Measurements from ENCODE around the gene IL4.

The IL4 gene

GRCh38 chr5:132658381-132659302 lies 15.1 kb upstream of the IL4 start:
- no peak for DNase-seq

DNA sequence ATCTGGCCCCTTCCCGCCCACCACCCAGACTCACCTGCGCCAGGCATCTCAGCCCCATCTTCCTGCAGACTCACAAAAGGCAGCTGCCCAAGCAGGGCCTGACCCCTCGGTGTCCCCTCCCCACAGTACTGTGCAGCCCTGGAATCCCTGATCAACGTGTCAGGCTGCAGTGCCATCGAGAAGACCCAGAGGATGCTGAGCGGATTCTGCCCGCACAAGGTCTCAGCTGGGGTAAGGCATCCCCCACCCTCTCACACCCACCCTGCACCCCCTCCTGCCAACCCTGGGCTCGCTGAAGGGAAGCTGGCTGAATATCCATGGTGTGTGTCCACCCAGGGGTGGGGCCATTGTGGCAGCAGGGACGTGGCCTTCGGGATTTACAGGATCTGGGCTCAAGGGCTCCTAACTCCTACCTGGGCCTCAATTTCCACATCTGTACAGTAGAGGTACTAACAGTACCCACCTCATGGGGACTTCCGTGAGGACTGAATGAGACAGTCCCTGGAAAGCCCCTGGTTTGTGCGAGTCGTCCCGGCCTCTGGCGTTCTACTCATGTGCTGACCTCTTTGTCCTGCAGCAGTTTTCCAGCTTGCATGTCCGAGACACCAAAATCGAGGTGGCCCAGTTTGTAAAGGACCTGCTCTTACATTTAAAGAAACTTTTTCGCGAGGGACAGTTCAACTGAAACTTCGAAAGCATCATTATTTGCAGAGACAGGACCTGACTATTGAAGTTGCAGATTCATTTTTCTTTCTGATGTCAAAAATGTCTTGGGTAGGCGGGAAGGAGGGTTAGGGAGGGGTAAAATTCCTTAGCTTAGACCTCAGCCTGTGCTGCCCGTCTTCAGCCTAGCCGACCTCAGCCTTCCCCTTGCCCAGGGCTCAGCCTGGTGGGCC lies 13.9 kb upstream of the IL4 start:
- DNase-seq: no peak

DNA sequence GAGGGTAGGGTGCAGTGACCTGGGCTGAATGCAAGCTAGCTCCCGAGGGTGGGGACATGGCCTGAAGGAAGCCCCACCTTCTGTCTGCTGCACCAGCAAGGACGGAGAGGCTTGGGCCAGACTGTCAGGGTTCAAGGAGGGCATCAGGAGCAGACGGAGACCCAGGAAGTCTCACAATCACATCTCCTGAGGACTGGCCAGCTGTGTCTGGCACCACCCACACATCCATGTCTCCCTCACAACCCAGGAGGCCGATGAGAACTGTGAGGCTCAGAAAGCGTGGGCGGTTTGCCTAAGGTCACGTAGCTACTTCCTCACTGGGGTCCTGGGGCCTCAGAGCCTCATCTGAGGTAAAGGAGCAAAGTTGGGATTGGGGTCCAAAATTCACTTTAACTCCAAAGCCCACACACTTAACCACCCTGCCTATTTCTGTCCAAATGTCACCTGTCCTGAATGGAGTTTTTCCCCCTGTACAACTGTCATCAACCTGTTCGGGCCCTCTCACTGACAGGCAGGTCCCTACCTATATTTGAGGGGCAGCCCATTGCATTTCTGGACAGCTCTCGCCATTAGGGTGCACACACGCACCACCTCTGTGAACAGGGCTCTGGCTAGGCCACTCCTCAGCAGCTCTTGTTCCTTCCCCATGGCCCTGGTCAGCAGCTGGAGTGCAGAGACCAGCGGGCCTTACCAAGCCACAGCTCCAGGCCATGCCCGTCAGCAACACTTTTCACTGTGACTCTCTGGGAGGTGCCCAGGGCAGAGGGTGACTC lies 12.4 kb upstream of the IL4 start:
- no peak for DNase-seq

- no peak for DNase-seq
Measured at GRCh38 chr5:132662004-132662401, 11.8 kb upstream of the IL4 start.

DNA sequence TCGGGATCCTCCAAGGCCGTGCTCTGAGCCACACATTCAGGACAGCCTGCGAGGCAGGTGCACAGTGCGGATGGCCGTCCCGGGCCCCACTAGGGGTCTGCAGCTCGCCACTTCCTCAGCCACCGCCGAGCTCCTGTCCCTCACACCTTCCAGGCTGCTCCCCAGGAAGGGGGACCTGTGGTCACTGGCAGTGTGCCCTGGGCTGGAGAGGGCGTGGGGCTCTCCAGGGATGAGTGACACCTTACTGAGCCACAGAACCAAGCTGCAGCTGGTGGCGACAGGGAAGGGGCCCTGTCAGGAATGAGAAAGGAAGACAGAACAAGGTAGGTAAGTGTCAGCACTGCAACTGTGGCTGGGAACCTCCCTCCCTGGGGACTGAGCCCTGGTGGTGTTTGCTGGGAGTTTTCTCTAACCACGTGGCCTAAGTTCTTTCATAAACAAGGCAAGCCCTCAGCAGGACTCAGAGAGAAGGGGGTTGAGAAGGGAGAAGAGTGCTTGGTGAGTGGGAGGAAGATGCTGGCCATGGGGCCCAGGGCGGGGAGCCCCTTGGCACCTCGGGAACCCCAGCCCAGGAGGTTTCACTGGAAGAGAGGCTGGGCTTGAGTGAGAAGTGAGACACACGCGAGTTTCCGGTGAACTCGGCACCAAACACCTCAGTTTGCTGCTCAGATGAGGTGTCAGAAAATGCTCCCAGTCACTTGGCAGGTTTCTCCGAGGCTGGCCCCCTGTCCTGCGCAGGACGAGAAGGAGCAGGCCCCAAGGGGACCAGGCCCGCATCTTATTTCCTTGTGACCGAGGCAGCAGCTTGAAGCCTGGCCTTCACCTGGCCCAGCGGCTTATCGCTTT lies 10.6 kb upstream of the IL4 start:
- no peak for DNase-seq

DNA sequence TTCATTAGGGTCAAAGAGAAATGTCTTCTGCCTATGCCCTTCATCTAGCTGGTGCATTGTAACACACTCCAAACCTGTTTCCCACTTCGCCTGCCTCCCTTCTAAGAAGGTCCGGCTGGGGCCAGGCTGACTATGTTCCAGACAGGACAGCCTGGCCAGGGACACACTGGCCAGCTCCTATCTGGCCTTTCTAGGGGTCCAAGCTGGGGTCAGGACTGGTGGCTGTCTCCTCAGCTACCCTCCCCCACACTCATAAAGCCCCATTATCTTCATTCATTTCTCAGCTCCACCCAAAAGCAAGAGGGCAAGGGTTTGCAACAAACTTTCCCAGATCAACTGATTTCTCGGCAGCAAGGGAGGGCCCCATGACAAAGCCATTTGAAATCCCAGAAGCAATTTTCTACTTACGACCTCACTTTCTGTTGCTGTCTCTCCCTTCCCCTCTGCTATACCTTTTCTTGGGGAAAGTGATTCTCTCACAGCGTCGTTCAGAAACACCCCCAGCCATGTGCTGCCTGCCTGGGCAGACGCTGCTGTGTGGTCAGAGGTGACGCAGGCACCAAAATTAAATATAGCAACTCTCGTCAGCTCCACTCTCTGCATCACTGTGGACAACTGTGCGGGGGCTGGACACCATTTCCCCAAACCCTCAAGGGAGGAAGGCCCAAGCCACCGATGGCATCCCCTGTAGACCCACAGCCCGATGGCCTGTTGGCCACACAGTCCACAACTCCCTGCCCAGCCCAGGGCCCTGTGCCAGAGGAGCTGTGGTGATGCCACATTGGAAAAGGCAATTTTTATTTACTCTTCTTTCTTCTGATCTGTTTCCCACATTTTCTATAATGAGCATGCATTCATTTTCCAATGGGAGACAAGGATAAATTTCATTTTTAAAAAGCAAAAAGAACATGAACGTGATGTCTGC lies 9.8 kb upstream of the IL4 start:
- no peak for DNase-seq

DNA sequence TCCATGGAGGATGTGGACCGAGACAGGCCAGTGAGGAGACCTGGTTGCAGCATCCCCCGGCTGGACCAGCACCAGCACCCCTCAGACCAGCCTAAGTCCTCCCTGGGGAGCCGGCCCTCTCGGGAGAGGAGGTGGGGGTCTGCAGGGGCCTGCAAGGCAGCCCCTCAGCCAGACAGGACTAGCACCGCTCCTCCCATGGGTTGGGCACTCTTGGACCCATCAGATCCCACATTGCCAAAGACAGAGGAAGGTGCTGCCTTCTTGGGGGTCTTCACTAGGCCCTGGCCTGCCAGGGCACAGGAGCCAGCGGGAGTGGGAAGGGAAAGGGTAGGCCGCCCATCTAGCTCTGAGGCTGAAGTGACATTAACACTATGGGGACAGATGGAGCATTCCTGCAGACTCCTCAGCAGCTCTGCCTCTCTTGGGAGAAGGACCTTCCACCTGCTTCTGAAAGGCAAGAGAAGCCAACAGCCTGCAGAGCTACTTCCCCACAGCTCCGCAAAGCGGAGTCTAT lies 9.0 kb upstream of the IL4 start:
- no peak for DNase-seq

DNA sequence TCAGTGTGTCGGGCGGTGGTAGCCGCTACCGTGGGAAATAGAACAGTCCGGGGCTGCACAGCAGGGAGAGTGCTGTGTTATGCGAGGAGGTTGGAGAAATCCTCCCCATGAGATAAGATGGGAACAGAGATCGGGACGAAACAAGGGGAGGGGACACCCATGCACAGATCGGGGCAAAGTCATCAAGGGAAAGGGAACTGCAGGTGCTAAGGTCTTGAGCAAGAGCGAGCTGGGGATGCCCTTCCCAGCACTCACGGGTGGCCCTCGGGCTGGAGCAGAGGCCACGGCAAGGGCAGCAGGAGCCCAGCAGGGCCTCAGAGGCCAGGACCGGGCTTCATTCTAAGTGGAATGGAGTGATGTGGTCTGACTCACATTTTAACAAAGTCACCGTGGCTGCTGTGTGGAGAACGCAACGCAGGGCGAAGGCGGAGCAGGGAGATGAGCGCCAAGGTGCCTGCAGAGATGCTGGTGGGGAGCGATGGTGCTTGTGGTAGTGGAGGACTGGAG lies 8.2 kb upstream of the IL4 start:
- no peak for DNase-seq

GRCh38 chr5:132666310-132667123 lies 7.3 kb upstream of the IL4 start:
- DNase-seq: no peak

DNA sequence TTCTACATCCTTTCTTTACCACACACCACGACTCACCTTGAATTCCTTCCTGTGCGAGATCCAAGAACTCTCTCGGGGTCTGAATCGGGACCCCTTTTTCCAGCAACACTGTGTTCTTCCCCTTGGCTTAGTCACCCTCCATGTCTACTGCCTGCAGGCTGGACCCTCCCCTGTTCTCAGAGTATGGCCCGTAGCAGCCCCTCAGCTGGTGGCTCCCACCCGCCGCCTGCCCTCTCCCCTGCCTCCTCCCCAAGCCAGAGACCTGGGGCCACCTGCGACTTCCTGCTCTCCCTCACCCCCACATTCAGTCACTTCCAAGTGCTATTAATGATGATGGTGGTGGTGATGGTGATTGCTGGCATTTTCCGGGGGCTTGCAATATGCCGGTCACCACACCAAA lies 6.5 kb upstream of the IL4 start:
- no peak for DNase-seq

DNA sequence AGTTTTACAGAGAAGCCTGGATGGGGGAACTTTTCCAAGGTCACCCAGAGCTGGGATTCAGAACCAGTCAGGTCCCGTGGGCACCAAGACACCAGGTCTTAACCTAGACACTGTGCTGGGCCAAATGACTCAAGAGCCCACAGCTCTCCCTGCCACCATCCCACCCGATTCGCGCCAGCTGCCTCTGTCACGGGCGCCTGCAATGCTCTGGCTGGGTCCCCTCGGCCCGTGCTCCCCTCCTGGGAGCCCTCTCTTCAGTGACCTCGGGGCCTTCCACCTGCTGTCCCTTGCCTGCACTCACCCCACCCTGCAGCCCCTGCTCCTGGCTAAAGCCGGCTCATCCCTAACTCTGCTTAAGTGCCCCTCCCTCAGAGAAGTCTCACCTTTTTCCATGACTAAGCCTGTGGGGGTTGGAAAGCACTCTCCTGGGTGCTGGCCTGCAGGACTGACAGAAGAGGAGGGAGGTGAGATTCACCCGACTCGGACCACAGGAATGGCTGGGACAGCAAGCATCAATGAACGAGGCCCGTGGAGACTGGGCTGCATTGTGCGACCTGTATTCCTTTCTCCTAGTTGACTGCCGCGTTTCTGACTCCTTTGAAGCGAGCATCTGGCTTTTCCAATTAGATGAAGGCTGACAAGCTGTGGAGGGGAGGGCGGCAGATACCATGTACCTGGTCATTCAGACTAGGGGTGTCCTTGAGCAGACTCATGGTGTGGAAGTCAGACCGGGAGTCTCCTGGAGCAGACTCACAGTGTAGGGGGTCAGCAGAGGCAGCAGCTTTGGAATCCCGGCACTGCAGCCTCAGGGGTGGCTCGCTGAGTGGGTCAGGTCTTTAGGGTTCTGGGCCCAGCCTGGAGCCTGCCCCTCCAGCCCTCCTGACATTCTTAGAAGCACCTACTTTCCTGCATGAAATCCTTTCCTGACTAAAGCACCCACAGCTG lies 5.8 kb upstream of the IL4 start:
- DNase-seq: no peak

DNA sequence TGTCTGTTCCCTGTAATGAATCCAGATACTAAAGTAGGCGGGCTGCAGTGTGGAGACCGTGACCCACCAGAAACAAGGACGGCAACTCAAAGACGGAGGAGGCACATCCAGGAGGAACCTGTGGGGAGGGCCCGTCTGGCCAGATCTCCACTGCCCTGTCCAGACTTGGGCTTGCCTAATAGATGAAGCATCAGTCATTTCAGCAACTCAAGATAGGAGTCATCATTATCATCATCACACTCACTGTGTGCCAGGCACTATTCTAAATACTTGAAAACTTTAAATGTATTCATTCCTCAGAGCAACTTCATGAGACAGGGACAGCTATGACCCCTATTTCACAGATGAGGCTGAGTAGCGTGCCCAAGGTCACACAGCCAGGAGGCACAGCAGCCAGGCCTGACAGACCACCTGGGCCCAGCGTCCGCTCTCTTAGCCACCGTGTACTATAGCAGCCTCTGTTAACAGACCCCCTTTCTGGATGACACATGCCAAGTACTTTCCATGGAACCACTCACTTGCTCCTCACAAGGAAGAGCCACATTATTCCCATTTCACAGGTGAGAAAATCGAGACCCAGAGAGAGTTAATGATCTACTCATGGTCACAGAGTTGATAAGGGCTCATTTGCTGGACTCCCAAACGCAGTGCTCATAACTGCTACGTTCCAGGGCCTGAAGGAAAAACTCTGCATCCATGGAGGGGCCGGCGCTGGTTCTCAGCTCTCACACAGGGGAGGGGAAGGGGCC lies 4.9 kb upstream of the IL4 start:
- no peak for DNase-seq

DNA sequence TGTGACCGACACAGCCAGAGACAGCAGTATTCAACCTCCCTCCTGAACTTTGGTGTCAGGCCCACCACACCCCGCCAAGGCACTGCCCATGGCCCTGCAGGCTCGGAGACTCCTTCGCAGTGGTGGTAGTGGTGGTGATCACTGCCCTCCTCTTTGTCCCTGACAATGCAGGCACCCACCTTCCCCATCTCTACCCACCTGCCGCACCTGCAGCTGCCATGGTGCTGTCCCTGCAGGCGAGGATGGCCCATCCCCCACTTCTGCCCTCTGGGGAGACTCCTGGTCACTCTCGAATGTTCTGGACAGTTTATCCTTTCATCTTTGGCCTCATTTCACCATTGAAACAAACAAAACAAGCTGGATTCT lies 4.4 kb upstream of the IL4 start:
- DNase-seq: no peak

GRCh38 chr5:132669966-132670882 lies 3.6 kb upstream of the IL4 start:
- DNase-seq: no peak

DNA sequence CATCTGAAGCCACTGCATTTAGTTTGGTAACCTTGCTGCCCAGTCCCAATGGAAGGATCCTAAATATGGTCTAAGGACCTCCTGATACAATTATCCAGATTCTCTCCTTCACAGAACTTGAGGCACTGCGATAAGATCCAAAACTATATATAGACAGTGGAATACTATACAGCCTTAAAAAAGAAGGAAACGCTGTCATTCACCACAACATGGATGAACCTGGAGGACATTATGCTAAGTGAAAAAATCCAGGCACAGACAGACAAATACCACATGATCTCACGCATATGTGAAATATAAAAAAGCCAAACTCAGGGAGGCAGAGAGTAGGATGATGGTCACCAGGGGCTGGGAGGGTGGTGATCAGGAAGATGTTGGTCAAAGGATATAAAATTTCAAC lies 2.8 kb upstream of the IL4 start:
- no peak for DNase-seq

- no peak for DNase-seq
Measured at GRCh38 chr5:132673488-132673887, 301 bp upstream of the IL4 start.

Data from NCI-H1048 (cell line).